Mucosa of rectum (tissue), 2 donors: Measurements from ENCODE around the gene CEP104.

Experiments
- H3K27ac ChIP-seq, 2 donors: one replicate each; pipeline ENCODE4 v1.7.0; 2013; ENCODE audit warnings: inconsistent platforms in 2 of 2, low read depth in 2 of 2, low read length in 2 of 2
- H3K27me3 ChIP-seq, 2 donors: one replicate each; pipeline ENCODE4 v1.7.0; 2013; ENCODE audit warnings: low read length in 2 of 2; ENCODE audit not compliant: control insufficient read depth in 2 of 2, insufficient read depth in 2 of 2
- H3K36me3 ChIP-seq, 2 donors: one replicate each; pipeline ENCODE4 v1.7.0; 2013; ENCODE audit warnings: low read length in 2 of 2; ENCODE audit not compliant: control insufficient read depth in 2 of 2, insufficient read depth in 2 of 2
- H3K4me1 ChIP-seq, 2 donors: one replicate each; pipeline ENCODE4 v1.7.0; 2013; ENCODE audit warnings: low read length in 2 of 2, mild to moderate bottlenecking in 1 of 2; ENCODE audit not compliant: control insufficient read depth in 2 of 2, insufficient read depth in 2 of 2
- H3K4me3 ChIP-seq, 2 donors: one replicate each; pipeline ENCODE4 v1.7.0; 2013; ENCODE audit warnings: low read length in 2 of 2
- H3K9ac ChIP-seq, 2 donors: one replicate each; pipeline ENCODE4 v1.7.0; 2013; ENCODE audit warnings: low read length in 2 of 2, low read depth in 1 of 2, mild to moderate bottlenecking in 1 of 2
- H3K9me3 ChIP-seq, 2 donors: one replicate each; pipeline ENCODE4 v1.7.0; 2013; ENCODE audit warnings: low read length in 2 of 2; ENCODE audit not compliant: control insufficient read depth in 2 of 2
- donor health status: healthy.
- donor health status: Normal muscosa, but diverticular disease.

CEP104 gene

GRCh38 chr1:3850857-3851256, 6.2 kb downstream of the CEP104 start:
- H3K4me3 ChIP-seq, result no peak overlapping the region
- H3K9me3 ChIP-seq, result no peaks in the 10 kb centered on the region
- no peaks in the 10 kb centered on the region for H3K27me3 ChIP-seq
- H3K36me3 ChIP-seq, result peaks cover 31 to 38% of the 10 kb centered on the region in 2 donors
- peaks cover 5% of the 10 kb centered on the region in 2 donors for H3K4me1 ChIP-seq
- H3K9ac ChIP-seq, result no peak overlapping the region
- no peak overlapping the region for H3K27ac ChIP-seq

GRCh38 chr1:3847081-3847480, 9.9 kb downstream of the CEP104 start:
- Histone ChIP-seq H3K9me3 (no peaks in the 10 kb centered on the region), H3K4me3 (no peak overlapping the region), H3K36me3 (peaks cover 31 to 54% of the 10 kb centered on the region in 2 donors), H3K27ac (no peak overlapping the region), H3K27me3 (no peaks in the 10 kb centered on the region), H3K4me1 (no peaks in the 10 kb centered on the region), H3K9ac (no peak overlapping the region)

- peaks cover 31 to 55% of the 10 kb centered on the region in 2 donors for H3K36me3 ChIP-seq
- no peaks in the 10 kb centered on the region for H3K4me1 ChIP-seq
- H3K27me3 ChIP-seq, result no peaks in the 10 kb centered on the region
- H3K9ac ChIP-seq, result no peak overlapping the region
- H3K27ac ChIP-seq, result no peak overlapping the region
- H3K9me3 ChIP-seq, result no peaks in the 10 kb centered on the region
- no peak overlapping the region for H3K4me3 ChIP-seq
Measured at GRCh38 chr1:3846541-3846940, 10.5 kb downstream of the CEP104 start.

GRCh38 chr1:3842912-3843311, 14.1 kb downstream of the CEP104 start:
- Histone ChIP-seq H3K36me3 (peaks cover 30 to 62% of the 10 kb centered on the region in 2 donors), H3K4me1 (no peaks in the 10 kb centered on the region)

GRCh38 chr1:3841491-3841890, 15.5 kb downstream of the CEP104 start:
- H3K9me3 ChIP-seq, result no peaks in the 10 kb centered on the region
- no peak overlapping the region for H3K4me3 ChIP-seq
- no peak overlapping the region for H3K9ac ChIP-seq
- H3K36me3 ChIP-seq, result peaks cover 33 to 62% of the 10 kb centered on the region in 2 donors
- H3K4me1 ChIP-seq, result no peaks in the 10 kb centered on the region
- no peaks in the 10 kb centered on the region for H3K27me3 ChIP-seq
- no peak overlapping the region for H3K27ac ChIP-seq

More at GRCh38 chr1:3842912-3843311, 14.1 kb downstream of the CEP104 start:
- Histone ChIP-seq H3K27me3 (no peaks in the 10 kb centered on the region), H3K9me3 (no peaks in the 10 kb centered on the region), H3K4me3 (no peak overlapping the region), H3K27ac (no peak overlapping the region), H3K9ac (no peak overlapping the region)

- H3K27me3 ChIP-seq, result no peaks in the 10 kb centered on the region
- H3K36me3 ChIP-seq, result peaks cover 46 to 60% of the 10 kb centered on the region in 2 donors
- H3K4me1 ChIP-seq, result no peaks in the 10 kb centered on the region
- no peaks in the 10 kb centered on the region for H3K9me3 ChIP-seq
- H3K4me3 ChIP-seq, result no peak overlapping the region
- no peak overlapping the region for H3K27ac ChIP-seq
- no peak overlapping the region for H3K9ac ChIP-seq
Measured at GRCh38 chr1:3838788-3839187, 18.2 kb downstream of the CEP104 start.

- Histone ChIP-seq H3K4me3 (no peak overlapping the region), H3K27ac (no peak overlapping the region), H3K9me3 (no peaks in the 10 kb centered on the region), H3K27me3 (no peaks in the 10 kb centered on the region), H3K9ac (no peak overlapping the region), H3K4me1 (no peaks in the 10 kb centered on the region), H3K36me3 (peaks cover 49 to 62% of the 10 kb centered on the region in 2 donors)
Measured at GRCh38 chr1:3837685-3838084, 19.3 kb downstream of the CEP104 start.

- H3K27ac ChIP-seq, result no peak overlapping the region
- no peaks in the 10 kb centered on the region for H3K27me3 ChIP-seq
- no peaks in the 10 kb centered on the region for H3K4me1 ChIP-seq
- H3K9me3 ChIP-seq, result no peaks in the 10 kb centered on the region
- H3K36me3 ChIP-seq, result peaks cover 52 to 61% of the 10 kb centered on the region in 2 donors
- H3K4me3 ChIP-seq, result no peak overlapping the region
- no peak overlapping the region for H3K9ac ChIP-seq
Measured at GRCh38 chr1:3837200-3837599, 19.8 kb downstream of the CEP104 start.

GRCh38 chr1:3836421-3836820, 20.6 kb downstream of the CEP104 start:
- H3K4me1 ChIP-seq, result no peaks in the 10 kb centered on the region
- H3K9me3 ChIP-seq, result no peaks in the 10 kb centered on the region
- no peak overlapping the region for H3K4me3 ChIP-seq
- H3K9ac ChIP-seq, result no peak overlapping the region
- no peak overlapping the region for H3K27ac ChIP-seq
- no peaks in the 10 kb centered on the region for H3K27me3 ChIP-seq
- H3K36me3 ChIP-seq, result peaks cover 58 to 61% of the 10 kb centered on the region in 2 donors

GRCh38 chr1:3834701-3835100, 22.3 kb downstream of the CEP104 start:
- Histone ChIP-seq H3K27me3 (no peaks in the 10 kb centered on the region), H3K9me3 (no peaks in the 10 kb centered on the region), H3K36me3 (peaks cover 54 to 61% of the 10 kb centered on the region in 2 donors), H3K4me1 (no peaks in the 10 kb centered on the region), H3K9ac (no peak overlapping the region), H3K4me3 (no peak overlapping the region), H3K27ac (no peak overlapping the region)

GRCh38 chr1:3831689-3832088, 25.3 kb downstream of the CEP104 start:
- H3K27ac ChIP-seq, result no peak overlapping the region
- peaks cover 52% of the 10 kb centered on the region in 2 donors for H3K36me3 ChIP-seq
- H3K4me3 ChIP-seq, result no peak overlapping the region
- no peaks in the 10 kb centered on the region for H3K27me3 ChIP-seq
- no peak overlapping the region for H3K9ac ChIP-seq
- H3K4me1 ChIP-seq, result no peaks in the 10 kb centered on the region
- no peaks in the 10 kb centered on the region for H3K9me3 ChIP-seq
